T-helper 1 cell treated with Interleukin-12 subunit alpha and Interleukin-12 subunit beta and Interleukin-4 antibody, amounts not matched to agents 30 ng/mL and 1 ng/mL, for 36 hours (primary cell): ENCODE data around the gene MED25. TPM values are rescaled to one million over a fixed set of nuclear protein-coding genes. Genes with fewer than 3 reads are reported as not detected.

Source experiments
- intact Hi-C: fragments of 100-400 bp; cut with micrococcal nuclease; formaldehyde crosslinking; loops from one replicate; pipeline ENCODE4 v1.15.1; 2024
- total RNA-seq: library from RNA; stranded (reverse); gene quantifications from 2 replicates; pipeline ENCODE4 v1.2.3, GENCODE V29; 2022

Gene MED25
- total RNA-seq, 1 donor from 2014 or later, result 57.8 TPM

GRCh38 chr19:49869484-49870308 is 51.6 kb downstream of the MED25 start:
- intact Hi-C loops, result loop anchor here (1.0 to 10.0 kb wide), 16 partner anchors 8 to 1622 kb away; partner anchors contain the start of genes AKT1S1, KCNC3, MED25 and NR1H2

GRCh38 chr19:49870309-49870901 is 52.3 kb downstream of the MED25 start:
- intact Hi-C loops, result loop anchor here (10.0 kb wide), 1 partner anchor 934 kb away; no protein-coding TSS in a partner anchor

- intact Hi-C loops, result loop anchor here (10.0 kb wide), 1 partner anchor 933 kb away; no protein-coding TSS in a partner anchor
Measured at GRCh38 chr19:49871349-49871985, 53.4 kb downstream of the MED25 start.

DNA sequence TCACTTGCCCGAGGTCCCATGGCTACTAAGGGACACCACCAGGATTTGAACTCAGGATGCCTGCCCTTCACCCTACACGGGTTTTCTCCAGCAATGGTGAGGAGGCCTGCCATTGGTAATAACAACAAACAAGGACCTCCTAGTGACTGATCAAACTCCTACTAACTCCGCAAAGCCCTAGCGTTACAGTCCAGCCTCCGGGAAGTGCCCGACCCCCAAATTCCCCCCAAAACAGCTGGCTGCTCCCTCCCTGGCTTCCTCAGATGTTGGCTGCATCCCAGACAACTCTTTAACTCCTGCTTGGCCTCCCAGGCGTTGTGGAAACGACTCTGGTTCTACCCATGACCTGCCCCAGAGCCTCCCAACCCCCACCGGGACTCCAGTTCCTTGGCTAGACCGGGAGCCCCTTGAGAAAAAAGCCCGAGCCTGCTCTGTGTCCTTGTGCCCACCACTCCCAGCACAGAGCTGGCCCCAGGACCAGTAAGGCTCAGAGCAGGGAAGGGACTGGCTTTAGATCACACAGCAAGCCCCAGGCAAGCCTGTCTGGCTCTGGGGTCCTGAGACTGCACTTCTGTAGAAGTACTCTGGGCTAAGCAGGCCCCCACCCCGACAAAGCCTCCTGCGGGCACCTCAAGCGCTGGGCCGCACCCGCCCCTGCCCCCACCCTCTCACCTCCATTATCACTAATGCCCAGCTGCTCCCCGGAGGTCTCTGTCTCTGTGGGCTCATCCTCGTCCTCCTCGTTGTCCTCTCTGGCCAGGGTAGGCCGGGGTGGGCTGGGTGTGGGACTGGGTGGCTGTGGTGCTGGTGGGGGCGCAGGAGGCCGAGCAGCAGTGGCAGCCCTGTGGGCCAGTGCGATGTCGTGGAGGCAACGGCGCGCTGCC is 54.4 kb downstream of the MED25 start:
- intact Hi-C loops, result loop anchor here (10.0 kb wide), 1 partner anchor 932 kb away; no protein-coding TSS in a partner anchor

- intact Hi-C loops, result loop anchor here (10.0 kb wide), 1 partner anchor 932 kb away; no protein-coding TSS in a partner anchor
Measured at GRCh38 chr19:49873129-49873521, 55.0 kb downstream of the MED25 start.

DNA sequence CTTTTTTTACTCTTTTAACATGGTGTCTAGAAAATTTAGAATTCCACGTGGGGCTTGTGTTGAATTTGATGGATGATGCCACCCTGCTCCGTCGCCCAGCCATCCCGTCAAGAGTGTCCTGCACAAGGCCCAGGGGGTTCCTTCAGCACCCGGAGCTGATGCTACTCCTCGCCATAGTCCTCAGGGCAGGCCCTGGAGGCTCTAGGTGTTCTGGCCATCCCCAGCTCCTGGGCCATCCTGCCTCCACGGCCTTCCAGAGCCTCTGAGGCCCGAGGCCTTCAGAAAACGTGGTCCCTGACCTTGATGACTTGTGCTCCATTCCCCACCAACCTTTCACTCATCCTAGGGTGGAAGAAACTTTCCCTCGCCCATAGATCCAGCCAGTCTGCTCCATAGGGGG is 55.7 kb downstream of the MED25 start:
- intact Hi-C loops, result loop anchor here (10.0 kb wide), 1 partner anchor 931 kb away; no protein-coding TSS in a partner anchor

- intact Hi-C loops, result loop anchor here (5.0 to 10.0 kb wide), 2 partner anchors 930 to 1382 kb away; no protein-coding TSS in a partner anchor
Measured at GRCh38 chr19:49874503-49875157, 56.5 kb downstream of the MED25 start.

DNA sequence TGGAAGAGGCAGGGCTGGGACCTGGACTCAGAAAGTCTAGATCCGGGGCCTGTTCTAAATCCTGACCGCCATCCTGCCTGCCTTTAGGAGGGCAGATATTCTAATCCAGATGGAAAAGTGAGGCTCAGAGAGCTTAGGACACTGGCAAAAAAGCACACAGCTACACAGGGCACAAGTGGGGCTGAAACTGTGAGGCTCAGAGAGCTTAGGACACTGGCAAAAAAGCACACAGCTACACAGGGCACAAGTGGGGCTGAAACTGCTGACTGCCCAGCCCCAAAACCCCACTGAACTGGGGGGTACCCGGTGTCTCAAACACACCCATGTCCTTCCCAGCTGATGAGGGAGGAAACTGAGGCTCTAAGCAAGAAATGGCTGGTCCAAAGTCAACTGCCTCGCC is 57.1 kb downstream of the MED25 start:
- intact Hi-C loops, result loop anchor here (5.0 to 10.0 kb wide), 2 partner anchors 930 to 1383 kb away; no protein-coding TSS in a partner anchor

DNA sequence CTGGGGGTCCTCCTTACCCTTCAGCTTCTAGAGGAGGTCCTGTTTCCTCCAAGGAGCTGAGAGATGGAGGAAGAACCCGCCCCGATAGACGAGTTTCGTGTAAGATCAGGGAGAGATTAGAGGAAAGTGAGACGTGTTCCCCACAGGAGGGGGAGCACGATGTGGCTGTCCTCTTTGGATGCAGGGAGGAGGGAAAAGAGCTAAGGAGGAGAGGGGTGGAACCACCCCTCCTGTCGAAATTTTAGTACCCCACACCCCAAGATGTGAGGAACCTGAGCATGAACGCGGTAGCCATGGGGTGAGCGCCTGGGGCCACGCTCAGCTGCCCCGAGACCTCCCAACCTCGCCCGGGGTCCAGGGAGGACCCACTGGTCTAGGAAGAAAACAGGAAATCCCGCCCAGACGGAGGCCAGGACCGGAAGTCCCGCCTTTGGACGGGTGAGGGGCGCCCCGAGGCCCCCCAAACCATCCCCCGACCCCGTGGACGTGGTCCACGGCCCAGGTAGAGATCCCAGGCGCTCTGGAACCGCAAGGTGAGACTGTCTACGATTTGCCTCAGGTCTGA is 57.9 kb downstream of the MED25 start:
- intact Hi-C loops, result loop anchor here (1.0 to 10.0 kb wide), 6 partner anchors 285 to 1384 kb away; partner anchors contain the start of genes NR1H2, PRR12, RPL18 and RPS11

- intact Hi-C loops, result loop anchor here (1.0 to 10.0 kb wide), 21 partner anchors 7 to 1384 kb away; partner anchors contain the start of genes ALDH16A1, ATF5, FLT3LG and FUZ
Measured at GRCh38 chr19:49876422-49877019, 58.4 kb downstream of the MED25 start.

- intact Hi-C loops, result loop anchor here (1.0 to 10.0 kb wide), 19 partner anchors 8 to 1385 kb away; partner anchors contain the start of genes ALDH16A1, ATF5, FLT3LG and FUZ
Measured at GRCh38 chr19:49877020-49877878, 59.2 kb downstream of the MED25 start, which contains the start of the genes AKT1S1 and TBC1D17. TSS of gene AKT1S1 (minus strand) at chr19:49877355. CDS start at chr19:49873295, 4,060 bp downstream. TSS of gene TBC1D17 (plus strand) at chr19:49877702. CDS start at chr19:49877724, 22 bp downstream.

DNA sequence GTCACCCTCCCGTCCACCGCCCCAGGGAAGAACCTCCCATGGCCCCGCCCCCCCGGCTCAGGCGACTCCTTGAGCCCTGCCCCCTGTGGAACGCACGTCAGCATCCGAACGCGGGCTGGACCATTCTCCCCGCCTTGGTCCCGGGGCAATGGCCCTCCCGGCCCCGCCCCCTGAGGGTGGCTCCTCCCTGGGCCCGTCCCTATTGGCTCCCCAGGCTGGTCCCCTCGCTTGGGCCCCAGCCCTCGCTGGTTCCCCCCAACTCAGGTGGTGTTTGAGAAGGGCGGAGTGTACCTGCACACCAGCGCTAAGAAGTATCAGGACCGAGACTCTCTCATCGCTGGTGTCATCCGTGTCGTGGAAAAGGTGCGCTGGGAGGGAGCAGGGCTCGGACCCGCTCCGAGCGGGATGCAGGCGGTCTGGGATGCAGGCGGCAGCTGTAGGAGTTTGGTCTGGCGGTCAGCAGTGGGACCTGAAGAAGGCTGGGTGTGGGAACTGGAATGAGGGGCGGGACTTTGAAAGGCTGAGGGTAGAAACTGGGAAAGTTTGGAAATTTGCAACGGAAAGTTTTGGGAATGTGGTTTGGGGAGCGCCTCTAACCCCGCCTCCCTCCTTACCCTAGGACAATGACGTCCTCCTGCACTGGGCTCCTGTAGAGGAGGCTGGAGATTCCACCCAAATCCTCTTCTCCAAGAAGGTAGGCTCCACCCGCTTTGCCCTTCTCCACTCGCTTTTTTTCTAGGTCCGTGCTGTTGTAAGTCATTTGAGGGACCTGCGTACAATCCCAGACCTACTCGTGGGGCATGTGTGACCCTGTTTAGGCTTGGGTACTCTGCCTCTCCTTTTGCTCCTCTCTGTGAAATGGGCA is 60.0 kb downstream of the MED25 start:
- intact Hi-C loops, result loop anchor here (1.0 to 10.0 kb wide), 19 partner anchors 9 to 1386 kb away; partner anchors contain the start of genes ALDH16A1, ATF5, FLT3LG and FUZ

DNA sequence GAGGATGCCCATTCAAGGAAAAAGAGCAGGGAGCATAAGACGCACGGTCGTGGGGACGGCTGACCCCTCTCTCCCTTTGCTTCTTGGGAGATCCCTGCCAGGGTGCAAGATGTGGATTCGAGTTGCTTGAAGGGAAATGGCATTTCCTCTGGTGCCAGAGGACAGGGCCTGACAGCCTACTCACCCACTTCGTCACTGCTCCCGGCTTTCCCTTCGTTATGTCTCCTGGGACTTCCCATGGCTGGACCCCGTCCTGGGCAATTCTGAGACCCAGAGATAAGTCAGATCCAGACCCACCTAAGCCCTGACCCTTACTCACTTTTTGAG is 60.6 kb downstream of the MED25 start:
- intact Hi-C loops, result loop anchor here (5.0 to 10.0 kb wide), 2 partner anchors 926 to 1386 kb away; no protein-coding TSS in a partner anchor

DNA sequence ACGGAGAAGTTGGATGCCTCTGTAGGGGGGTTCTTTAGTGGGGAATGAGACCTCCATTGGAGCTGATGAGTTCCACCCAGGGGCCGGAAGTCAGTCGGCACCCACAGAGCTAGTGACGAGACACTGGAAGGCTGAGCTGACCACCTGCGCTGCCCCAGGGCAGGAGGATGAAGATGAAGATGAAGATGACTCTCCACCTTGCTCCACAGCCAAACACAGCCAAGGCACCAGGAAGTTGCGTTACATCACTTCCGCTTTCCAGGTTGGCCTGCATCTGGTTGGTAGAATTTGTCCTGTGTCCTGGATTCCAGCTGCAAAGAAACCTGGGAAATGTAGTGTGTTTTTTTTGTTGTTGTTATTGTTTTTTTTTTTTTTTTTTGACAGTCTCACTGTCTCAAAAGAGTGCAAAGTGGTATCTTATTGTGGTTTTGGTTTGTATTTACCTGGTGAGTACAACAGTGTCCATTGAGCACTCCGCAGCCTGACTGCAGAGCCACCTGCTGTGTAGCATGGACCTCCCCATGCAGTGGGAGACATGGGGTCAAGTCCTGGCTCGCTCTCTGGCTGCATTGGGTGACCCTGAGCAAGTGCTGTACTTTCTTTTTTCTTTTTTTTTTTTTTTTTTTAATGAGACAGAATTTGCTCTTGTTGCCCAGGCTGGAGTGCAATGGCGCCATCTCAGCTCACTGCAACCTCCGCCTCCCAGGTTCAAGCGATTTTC is 61.3 kb downstream of the MED25 start:
- intact Hi-C loops, result loop anchor here (5.0 to 10.0 kb wide), 2 partner anchors 925 to 1387 kb away; no protein-coding TSS in a partner anchor

- intact Hi-C loops, result no loop called here
Measured at GRCh38 chr19:49880162-49880869, 62.2 kb downstream of the MED25 start.
